HG03460 (cell line): ENCODE measurements around the gene SPDYC.
A peak's percentile ranks its signal among the peaks of the same experiment; 100 is the strongest.
"Not testable (repeated sequence)": the region's sequence is repeated elsewhere in the genome, so short reads cannot be mapped to it uniquely, and the experiment has no call there.

Source experiments
- ATAC-seq: cut with Tn5 transposase; IDR thresholded peaks from one replicate; pipeline ENCODE4 v1.9.1; 2021; ENCODE audit not compliant: unreplicated experiment

The SPDYC gene

GRCh38 chr11:65134240-65134951, 35.6 kb upstream of the SPDYC start, which contains the start of gene SYVN1:
SYVN1 (minus strand) TSS chr11:65134519; CDS start chr11:65133601, 918 bp downstream.
- peak; percentile 52 for ATAC-seq

GRCh38 chr11:65134952-65135632, 34.9 kb upstream of the SPDYC start:
- peak; percentile 72 for ATAC-seq

GRCh38 chr11:65135633-65136145, 34.3 kb upstream of the SPDYC start:
- no peak for ATAC-seq

GRCh38 chr11:65136515-65137096, 33.4 kb upstream of the SPDYC start:
- ATAC-seq = no peak

- no peak for ATAC-seq
Observed at GRCh38 chr11:65141896-65142494, 28.0 kb upstream of the SPDYC start.

GRCh38 chr11:65147352-65148075, 22.5 kb upstream of the SPDYC start:
- no peak for ATAC-seq

- no peak for ATAC-seq
Observed at GRCh38 chr11:65148657-65149056, 21.4 kb upstream of the SPDYC start.

- not testable (repeated sequence) for ATAC-seq
Observed at GRCh38 chr11:65150131-65150508, 19.9 kb upstream of the SPDYC start.

GRCh38 chr11:65150509-65151299, 19.3 kb upstream of the SPDYC start:
- no peak for ATAC-seq

GRCh38 chr11:65151331-65151899, 18.6 kb upstream of the SPDYC start:
- ATAC-seq = no peak

GRCh38 chr11:65152122-65152521, 17.9 kb upstream of the SPDYC start:
- no peak for ATAC-seq

- ATAC-seq = no peak
Observed at GRCh38 chr11:65156256-65156655, 13.8 kb upstream of the SPDYC start.

- ATAC-seq = no peak
Observed at GRCh38 chr11:65156926-65157325, 13.1 kb upstream of the SPDYC start.

GRCh38 chr11:65157336-65157735, 12.7 kb upstream of the SPDYC start:
- no peak for ATAC-seq

GRCh38 chr11:65159012-65159411, 11.0 kb upstream of the SPDYC start:
- ATAC-seq = no peak

GRCh38 chr11:65160643-65161042, 9.4 kb upstream of the SPDYC start:
- no peak for ATAC-seq

- no peak for ATAC-seq
Observed at GRCh38 chr11:65163684-65164083, 6.3 kb upstream of the SPDYC start.

GRCh38 chr11:65165410-65166317, 4.4 kb upstream of the SPDYC start:
- ATAC-seq = no peak

- no peak for ATAC-seq
Observed at GRCh38 chr11:65166893-65167292, 3.1 kb upstream of the SPDYC start.
